IPS-20b (cell line): ENCODE data around the gene HIC2.
"Not testable (repeated sequence)": the region's sequence is repeated elsewhere in the genome, so short reads cannot be mapped to it uniquely, and the experiment has no call there.

Experiments
- H3K27ac ChIP-seq: one replicate; pipeline ENCODE4 v1.5.1; 2013; ENCODE audit warnings: low read length
- H3K27me3 ChIP-seq: 2 replicates; pipeline ENCODE4 v1.6.1; 2013; ENCODE audit warnings: mild to moderate bottlenecking, low read length, inconsistent platforms; ENCODE audit not compliant: insufficient read depth
- H3K36me3 ChIP-seq: 2 replicates; pipeline ENCODE4 v1.6.1; 2013; ENCODE audit warnings: low read depth, mild to moderate bottlenecking, inconsistent platforms, low read length, moderate library complexity; ENCODE audit not compliant: insufficient read depth
- H3K4me1 ChIP-seq: 2 replicates; pipeline ENCODE4 v1.6.1; 2013; ENCODE audit warnings: mild to moderate bottlenecking, control low read depth, inconsistent platforms, low read length, moderate library complexity; ENCODE audit not compliant: insufficient read depth
- H3K4me3 ChIP-seq: 2 replicates; pipeline ENCODE4 v1.5.1; 2013; ENCODE audit warnings: mild to moderate bottlenecking, low read length, inconsistent platforms
- H3K9ac ChIP-seq: 2 replicates; pipeline ENCODE4 v1.6.1; 2013; ENCODE audit warnings: low read depth, mild to moderate bottlenecking, inconsistent platforms, low read length, moderate library complexity
- H3K9me3 ChIP-seq: 2 replicates; pipeline ENCODE4 v1.6.1; 2013; ENCODE audit warnings: mild to moderate bottlenecking, low read depth, low read length, inconsistent platforms; ENCODE audit not compliant: insufficient read depth

The HIC2 gene

GRCh38 chr22:21440676-21441075 is 23.5 kb downstream of the HIC2 start:
- H3K4me1 ChIP-seq, H3K27ac ChIP-seq, H3K9me3 ChIP-seq, H3K36me3 ChIP-seq, H3K27me3 ChIP-seq, H3K4me3 ChIP-seq, H3K9ac ChIP-seq: not testable (repeated sequence)

DNA sequence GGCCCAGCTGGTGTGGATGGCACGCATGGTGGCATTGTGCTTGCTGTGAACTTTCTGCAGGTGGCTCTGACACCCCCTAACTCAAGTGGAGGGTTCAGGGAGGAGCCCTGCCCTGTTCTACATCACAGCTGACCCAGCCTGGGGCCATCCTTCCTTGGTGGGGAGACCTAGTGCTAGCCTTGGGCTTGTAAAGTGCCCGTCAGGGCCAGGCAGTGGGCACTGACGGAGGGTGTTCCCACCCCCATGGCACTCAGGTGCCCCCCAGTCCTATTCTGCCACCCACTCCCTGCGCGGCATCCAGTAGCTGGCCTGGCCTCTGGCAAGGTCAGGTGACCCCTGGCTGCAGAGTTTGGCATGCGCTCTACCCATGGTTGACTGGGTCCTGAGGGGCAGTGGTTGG is 24.0 kb downstream of the HIC2 start:
- H3K4me3 ChIP-seq, H3K4me1 ChIP-seq, H3K9ac ChIP-seq, H3K9me3 ChIP-seq, H3K27me3 ChIP-seq, H3K27ac ChIP-seq: not testable (repeated sequence)
- H3K36me3 ChIP-seq, result peaks cover 11% of the 10 kb centered on the region; the same call in 1 of the 2 replicates

GRCh38 chr22:21442123-21442522 is 25.0 kb downstream of the HIC2 start:
- not testable (repeated sequence) for H3K4me3 ChIP-seq, H3K9ac ChIP-seq, H3K27ac ChIP-seq, H3K9me3 ChIP-seq, H3K4me1 ChIP-seq, H3K27me3 ChIP-seq
- peaks cover 18% of the 10 kb centered on the region for H3K36me3 ChIP-seq

DNA sequence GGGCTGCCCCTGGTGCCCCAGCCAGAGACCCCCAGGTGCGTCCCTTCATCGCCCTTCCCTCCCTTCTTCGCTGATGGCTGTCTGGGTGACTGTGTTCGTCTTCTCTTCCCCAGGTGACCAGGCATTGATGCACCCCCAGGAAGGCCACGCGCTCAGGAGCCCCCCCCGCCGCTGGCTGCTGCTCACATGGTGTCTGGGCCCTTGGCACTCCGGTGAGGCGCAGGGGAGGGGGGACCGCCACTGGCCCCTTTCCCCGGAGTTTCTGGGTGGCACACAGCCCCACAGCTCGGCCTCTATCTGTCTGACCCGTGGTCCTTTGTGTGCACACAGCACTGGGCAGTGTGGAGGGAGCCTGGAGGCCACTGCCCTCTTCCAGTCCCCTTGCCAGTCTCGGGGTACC is 25.5 kb downstream of the HIC2 start:
- not testable (repeated sequence) for H3K9ac ChIP-seq

DNA sequence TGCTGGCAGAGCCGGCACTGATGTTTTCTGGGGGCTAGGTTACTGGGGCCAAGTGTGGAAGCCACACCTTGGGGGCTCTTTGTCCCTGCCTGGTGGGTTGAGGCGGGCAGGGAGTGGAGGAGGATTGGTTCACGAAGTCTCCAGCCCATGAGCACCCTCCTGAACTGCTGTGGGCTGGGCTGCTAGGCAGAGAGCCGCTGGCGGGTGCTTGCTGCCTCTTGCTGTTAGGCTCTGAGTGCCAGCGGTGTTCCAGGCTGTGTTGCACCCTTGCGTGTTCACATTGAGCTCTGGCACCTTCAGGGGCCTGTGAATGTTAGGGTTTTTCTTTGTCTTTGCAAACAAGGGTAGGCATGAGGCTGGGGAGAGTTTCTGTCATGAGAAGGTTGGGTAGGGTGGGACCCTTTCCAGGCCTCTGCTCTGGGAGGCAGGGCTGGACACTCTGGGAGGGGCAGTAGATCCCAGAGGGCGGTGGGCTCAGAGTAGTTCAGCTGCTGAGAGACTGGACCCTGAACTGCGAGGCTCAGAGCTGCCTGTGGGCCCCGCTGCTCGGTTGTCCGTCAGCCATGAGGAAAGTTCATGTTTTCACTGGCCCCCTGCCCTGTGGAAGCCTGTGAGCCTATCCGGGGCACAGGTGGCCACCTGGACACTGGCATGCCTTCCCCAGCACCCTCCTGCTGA is 26.0 kb downstream of the HIC2 start:
- Histone ChIP-seq H3K9ac (no peak overlapping the region), H3K27me3 (no peaks in the 10 kb centered on the region), H3K4me3 (no peak overlapping the region), H3K27ac (no peak overlapping the region), H3K9me3 (no peaks in the 10 kb centered on the region), H3K36me3 (peaks cover 18% of the 10 kb centered on the region), H3K4me1 (peaks cover 3% of the 10 kb centered on the region; the same call in 1 of the 2 replicates)

More for the DNA sequence above, 25.5 kb downstream of the HIC2 start:
- H3K36me3 ChIP-seq, result peaks cover 18% of the 10 kb centered on the region
- not testable (repeated sequence) for H3K27ac ChIP-seq, H3K9me3 ChIP-seq, H3K27me3 ChIP-seq, H3K4me3 ChIP-seq, H3K4me1 ChIP-seq

- no peak overlapping the region for H3K4me3 ChIP-seq
- H3K9me3 ChIP-seq, result no peaks in the 10 kb centered on the region
- H3K9ac ChIP-seq, result no peak overlapping the region
- peaks cover 18% of the 10 kb centered on the region for H3K36me3 ChIP-seq
- H3K4me1 ChIP-seq, result peaks cover 3% of the 10 kb centered on the region; the same call in 1 of the 2 replicates
- no peak overlapping the region for H3K27ac ChIP-seq
- H3K27me3 ChIP-seq, result no peaks in the 10 kb centered on the region
These were observed 26.7 kb downstream of the HIC2 start for GRCh38 chr22:21443735-21444421.

DNA sequence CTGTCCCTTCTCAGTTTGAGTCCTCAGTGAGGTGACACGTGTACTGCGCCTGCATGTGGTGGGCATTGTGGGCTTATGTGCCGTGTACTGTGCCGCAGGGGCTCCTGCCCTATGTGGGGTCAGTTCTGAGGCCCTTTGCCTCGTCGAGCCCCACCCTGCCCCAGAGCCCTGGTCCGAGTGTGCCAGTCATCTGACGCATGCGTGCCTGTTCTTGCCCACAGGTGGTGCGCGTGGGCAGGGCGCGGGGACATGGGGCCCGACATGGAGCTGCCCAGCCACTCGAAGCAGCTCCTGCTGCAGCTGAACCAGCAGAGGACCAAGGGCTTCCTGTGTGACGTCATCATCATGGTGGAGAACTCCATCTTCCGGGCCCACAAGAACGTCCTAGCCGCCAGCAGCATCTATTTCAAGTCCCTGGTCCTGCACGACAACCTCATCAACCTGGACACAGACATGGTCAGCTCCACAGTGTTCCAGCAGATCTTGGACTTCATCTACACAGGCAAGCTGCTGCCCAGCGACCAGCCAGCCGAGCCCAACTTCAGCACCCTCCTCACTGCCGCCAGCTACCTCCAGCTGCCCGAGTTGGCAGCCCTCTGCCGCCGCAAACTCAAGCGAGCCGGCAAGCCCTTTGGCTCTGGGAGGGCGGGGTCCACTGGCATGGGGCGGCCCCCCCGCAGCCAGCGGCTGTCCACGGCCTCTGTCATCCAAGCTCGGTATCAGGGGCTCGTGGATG is 27.7 kb downstream of the HIC2 start:
- Histone ChIP-seq H3K9ac (no peak overlapping the region), H3K27me3 (no peaks in the 10 kb centered on the region), H3K27ac (no peak overlapping the region), H3K9me3 (no peaks in the 10 kb centered on the region), H3K36me3 (peaks cover 18% of the 10 kb centered on the region), H3K4me3 (no peak overlapping the region), H3K4me1 (peaks cover 3% of the 10 kb centered on the region; the same call in 1 of the 2 replicates)

GRCh38 chr22:21445437-21446127 is 28.4 kb downstream of the HIC2 start:
- Histone ChIP-seq H3K27me3 (no peaks in the 10 kb centered on the region), H3K27ac (no peak overlapping the region), H3K9ac (no peak overlapping the region), H3K36me3 (peaks cover 18% of the 10 kb centered on the region), H3K4me3 (no peak overlapping the region), H3K4me1 (peaks cover 3% of the 10 kb centered on the region; the same call in 1 of the 2 replicates), H3K9me3 (no peaks in the 10 kb centered on the region)

DNA sequence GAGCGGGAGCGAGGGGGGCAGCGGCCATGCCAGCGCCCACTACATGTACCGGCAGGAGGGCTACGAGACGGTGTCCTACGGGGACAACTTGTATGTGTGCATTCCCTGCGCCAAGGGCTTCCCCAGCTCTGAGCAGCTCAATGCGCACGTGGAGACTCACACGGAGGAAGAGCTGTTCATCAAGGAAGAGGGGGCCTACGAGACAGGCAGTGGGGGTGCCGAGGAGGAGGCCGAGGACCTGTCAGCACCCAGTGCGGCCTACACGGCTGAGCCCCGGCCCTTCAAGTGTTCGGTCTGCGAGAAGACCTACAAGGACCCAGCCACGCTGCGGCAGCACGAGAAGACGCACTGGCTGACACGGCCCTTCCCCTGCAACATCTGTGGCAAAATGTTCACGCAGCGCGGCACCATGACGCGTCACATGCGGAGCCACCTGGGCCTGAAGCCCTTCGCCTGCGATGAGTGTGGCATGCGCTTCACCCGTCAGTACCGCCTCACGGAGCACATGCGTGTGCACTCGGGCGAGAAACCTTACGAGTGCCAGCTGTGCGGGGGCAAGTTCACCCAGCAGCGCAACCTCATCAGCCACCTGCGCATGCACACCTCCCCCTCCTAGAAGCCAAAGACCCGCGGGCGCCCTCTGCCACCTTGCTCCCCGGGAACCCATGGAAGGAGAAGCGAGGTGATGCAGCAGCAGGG is 29.1 kb downstream of the HIC2 start:
- Histone ChIP-seq H3K36me3 (peaks cover 18% of the 10 kb centered on the region), H3K27ac (no peak overlapping the region)

DNA sequence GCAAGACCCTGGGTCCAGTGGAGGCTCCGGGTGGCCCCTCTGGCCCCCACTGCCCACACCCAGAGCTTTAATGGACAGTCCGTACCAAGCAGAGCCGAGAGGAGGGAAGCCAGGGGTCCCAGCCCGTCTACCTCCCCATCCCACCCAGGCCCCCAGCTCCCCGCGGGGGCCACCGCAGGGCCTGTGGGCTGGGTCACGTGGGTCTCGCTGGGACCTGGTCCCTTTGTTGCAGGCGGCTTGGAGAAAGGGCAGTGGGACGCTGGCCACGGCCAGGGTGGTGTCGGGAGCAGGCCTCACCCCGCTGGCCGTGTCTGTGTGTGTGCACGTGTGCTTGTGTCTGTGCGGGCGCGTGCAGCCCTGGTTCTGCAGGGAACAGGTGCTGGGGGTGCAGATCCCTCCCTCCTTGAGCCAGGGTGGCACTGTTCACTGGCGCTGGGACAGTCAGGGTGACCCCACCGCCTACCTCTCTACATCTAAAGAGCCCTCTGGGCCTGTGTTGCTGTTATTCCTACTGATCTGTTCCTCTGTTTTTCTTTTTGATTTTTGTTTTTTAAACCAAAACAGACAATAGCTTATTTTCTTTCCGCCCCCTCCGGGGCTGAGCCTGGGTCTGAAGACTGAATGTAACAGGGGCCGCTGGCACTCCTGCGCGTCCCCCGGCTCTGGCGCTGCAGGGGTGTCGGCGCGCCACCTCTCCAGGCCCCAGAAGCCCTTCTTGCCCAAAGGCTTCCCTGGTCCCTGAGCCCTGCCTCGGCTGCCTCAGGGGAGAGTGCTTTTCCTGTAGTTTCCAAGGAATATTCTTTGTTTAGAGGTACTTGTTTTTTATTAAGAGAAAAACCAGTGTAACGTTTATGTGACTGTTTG is 29.9 kb downstream of the HIC2 start:
- H3K9me3 ChIP-seq, result no peaks in the 10 kb centered on the region
- H3K27me3 ChIP-seq, result no peaks in the 10 kb centered on the region
- no peak overlapping the region for H3K27ac ChIP-seq
- no peak overlapping the region for H3K9ac ChIP-seq
- H3K4me3 ChIP-seq, result no peak overlapping the region
- H3K36me3 ChIP-seq, result peaks cover 18% of the 10 kb centered on the region
- H3K4me1 ChIP-seq, result peaks cover 3% of the 10 kb centered on the region; the same call in 1 of the 2 replicates

More for the DNA sequence above, 29.1 kb downstream of the HIC2 start:
- Histone ChIP-seq H3K4me1 (peaks cover 3% of the 10 kb centered on the region; the same call in 1 of the 2 replicates), H3K9ac (no peak overlapping the region), H3K27me3 (no peaks in the 10 kb centered on the region), H3K4me3 (no peak overlapping the region), H3K9me3 (no peaks in the 10 kb centered on the region)
